Uterus (tissue), 4 donors: Measurements from ENCODE around the gene TUBA4A. TPM values are rescaled to one million over a fixed set of nuclear protein-coding genes. Genes with fewer than 3 reads are reported as not detected.

ENCODE experiments used
- microRNA counts, 2 donors: library from miRNA; unstranded; fragments of <30 nt; microRNA quantifications; one replicate each; lab custom pipeline; 2016 to 2017
- microRNA-seq: library from miRNA; unstranded; fragments of <30 nt; microRNA quantifications from one replicate; pipeline ENCODE4, GENCODE V29; 2016; ENCODE audit warnings: borderline microRNAs expressed, borderline replicate concordance
- small RNA-seq: library from RNA; depleted of rRNA; stranded (forward); fragments of <200 nt; gene quantifications from one replicate; pipeline ENCODE3, GENCODE V24; 2016
- total RNA-seq, 4 donors: library from RNA; depleted of rRNA in 3 of 4; stranded (reverse); fragments of >200 nt in 3 of 4; gene quantifications; one replicate each; pipeline versions ENCODE4 v1.1.0 to v1.2.4, GENCODE V29; 2014 to 2023
- donor health status: DM: yes; HTN: yes; CAD: no.

Gene TUBA4A
- total RNA-seq, 4 donors from 2014 or later: 3.7 to 32.3 (median 7.3) TPM

MicroRNA genes within 50 kb of the gene (microRNA counts, 767-probe panel; counts per million panel counts)
- microRNA hsa-miR-153 (lab: Ali Mortazavi, UCI): 0 counts per million in 2 donors

Small RNA genes within 50 kb of the gene (microRNA-seq; reads per million reads assigned to microRNA genes)
- gene MIR153-1: not detected

Small RNA genes within 50 kb of the gene (small RNA-seq; reads per million reads assigned to genes)
- not detected for gene MIR153-1

Other genes starting within 250 kb of the TUBA4A start
- gene CFAP65, start 212.4 kb downstream of the TUBA4A start, total RNA-seq: 1 to 10 TPM in 3 of 4 donors, under 1 TPM in 1; 0.21 to 3.5 (median 1.9) TPM
- under 1 TPM in 1 of 4 donors, not detected in 3; 0.83 TPM for gene IHH, start 193.0 kb downstream of the TUBA4A start, total RNA-seq
- gene NHEJ1, start 93.1 kb downstream of the TUBA4A start, total RNA-seq: 100 to 1,000 TPM in 1 of 4 donors, 10 to 100 TPM in 3; 15.0 to 162 (median 18.1) TPM
- 1 to 10 TPM in 2 of 4 donors, under 1 TPM in 1, not detected in 1; 0.26 to 8.1 (median 1.8) TPM for gene SLC23A3, start 83.9 kb downstream of the TUBA4A start, total RNA-seq
- 10 to 100 TPM in 3 of 4 donors, 1 to 10 TPM in 1; 3.1 to 56.2 (median 35.8) TPM for gene CNPPD1, start 77.0 kb downstream of the TUBA4A start, total RNA-seq
- gene RETREG2, start 75.6 kb downstream of the TUBA4A start, total RNA-seq: 100 to 1,000 TPM in 1 of 4 donors, 10 to 100 TPM in 3; 18.2 to 216 (median 74.9) TPM
- 100 to 1,000 TPM in 1 of 4 donors, 10 to 100 TPM in 3; 21.7 to 212 (median 45.2) TPM for gene ZFAND2B, start 47.1 kb downstream of the TUBA4A start, total RNA-seq
- 10 to 100 TPM in 3 of 4 donors, 1 to 10 TPM in 1; 7.1 to 37.6 (median 27.7) TPM for gene ABCB6, start 35.0 kb downstream of the TUBA4A start, total RNA-seq
- 10 to 100 TPM; 21.5 to 53.5 (median 45.9) TPM for gene ATG9A, start 24.3 kb downstream of the TUBA4A start, total RNA-seq
- 10 to 100 TPM; 31.8 to 57.6 (median 38.7) TPM for gene ANKZF1, start 24.1 kb downstream of the TUBA4A start, total RNA-seq
- 10 to 100 TPM in 2 of 4 donors, 1 to 10 TPM in 2; 8.2 to 20.7 (median 10.9) TPM for gene GLB1L, start 8.5 kb downstream of the TUBA4A start, total RNA-seq
- 10 to 100 TPM in 3 of 4 donors, 1 to 10 TPM in 1; 4.1 to 55.6 (median 18.0) TPM for gene STK16, start 8.4 kb downstream of the TUBA4A start, total RNA-seq
- under 1 TPM in 2 of 4 donors, not detected in 2; 0.43 to 0.83 TPM for gene TUBA4B, start 675 bp downstream of the TUBA4A start, total RNA-seq
- gene DNAJB2, start 25.4 kb upstream of the TUBA4A start, total RNA-seq: 10 to 100 TPM; 32.1 to 92.1 (median 69.1) TPM
- gene PTPRN, start 55.5 kb upstream of the TUBA4A start, total RNA-seq: under 1 TPM in 2 of 4 donors, not detected in 2; 0.21 to 0.55 TPM
- gene RESP18, start 78.8 kb upstream of the TUBA4A start, total RNA-seq: not detected
- 10 to 100 TPM; 35.9 to 93.7 (median 47.5) TPM for gene DNPEP, start 134.0 kb upstream of the TUBA4A start, total RNA-seq
- 1,000 to 10,000 TPM in 2 of 4 donors, 100 to 1,000 TPM in 2; 578 to 3,551 (median 1,628) TPM for gene DES, start 164.5 kb upstream of the TUBA4A start, total RNA-seq
- gene SPEG, start 180.9 kb upstream of the TUBA4A start, total RNA-seq: 100 to 1,000 TPM in 1 of 4 donors, 10 to 100 TPM in 3; 22.9 to 318 (median 36.1) TPM
- 10 to 100 TPM; 14.1 to 39.5 (median 27.6) TPM for gene GMPPA, start 245.0 kb upstream of the TUBA4A start, total RNA-seq